ENCODE data around the gene BCOR.

DNA sequence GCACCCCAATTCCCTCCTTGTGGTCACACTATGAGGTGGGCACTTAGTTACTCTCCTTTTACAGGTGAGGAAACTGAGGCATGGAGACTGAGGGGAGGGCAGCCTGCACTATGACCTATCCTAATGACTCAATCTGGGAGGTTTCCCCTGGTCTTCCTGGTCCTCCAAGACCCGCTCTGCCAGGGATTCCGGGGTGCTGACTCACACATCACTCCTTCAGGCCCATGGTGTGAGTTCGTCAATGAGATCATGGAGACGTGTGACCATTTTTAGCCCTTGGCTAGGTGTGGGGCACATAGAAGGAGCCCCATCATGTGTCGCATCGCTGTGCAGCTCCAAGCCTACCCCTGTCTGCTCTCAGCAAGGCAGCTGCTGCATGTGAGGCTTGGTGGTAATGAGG, 32.4 kb upstream of the BCOR start:
- TF ChIP-seq, protein P1, sequence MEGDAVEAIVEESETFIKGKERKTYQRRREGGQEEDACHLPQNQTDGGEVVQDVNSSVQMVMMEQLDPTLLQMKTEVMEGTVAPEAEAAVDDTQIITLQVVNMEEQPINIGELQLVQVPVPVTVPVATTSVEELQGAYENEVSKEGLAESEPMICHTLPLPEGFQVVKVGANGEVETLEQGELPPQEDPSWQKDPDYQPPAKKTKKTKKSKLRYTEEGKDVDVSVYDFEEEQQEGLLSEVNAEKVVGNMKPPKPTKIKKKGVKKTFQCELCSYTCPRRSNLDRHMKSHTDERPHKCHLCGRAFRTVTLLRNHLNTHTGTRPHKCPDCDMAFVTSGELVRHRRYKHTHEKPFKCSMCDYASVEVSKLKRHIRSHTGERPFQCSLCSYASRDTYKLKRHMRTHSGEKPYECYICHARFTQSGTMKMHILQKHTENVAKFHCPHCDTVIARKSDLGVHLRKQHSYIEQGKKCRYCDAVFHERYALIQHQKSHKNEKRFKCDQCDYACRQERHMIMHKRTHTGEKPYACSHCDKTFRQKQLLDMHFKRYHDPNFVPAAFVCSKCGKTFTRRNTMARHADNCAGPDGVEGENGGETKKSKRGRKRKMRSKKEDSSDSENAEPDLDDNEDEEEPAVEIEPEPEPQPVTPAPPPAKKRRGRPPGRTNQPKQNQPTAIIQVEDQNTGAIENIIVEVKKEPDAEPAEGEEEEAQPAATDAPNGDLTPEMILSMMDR (conservative IDR thresholded peaks at IDR 0.05; ENCODE audit: low read depth, low read length) = no peak
- TF ChIP-seq EZH2 (IDR thresholded peaks at IDR 0.05; ENCODE audit: low read length, unreplicated experiment) = no peak
